ENCODE measurements around the gene CATSPERE.
"Not testable (repeated sequence)": the region's sequence is repeated elsewhere in the genome, so short reads cannot be mapped to it uniquely, and the experiment has no call there.

Gene CATSPERE

GRCh38 chr1:244494653-244495052, 33.6 kb downstream of the CATSPERE start:
- DNase-seq (ENCODE audit: low read depth) = no peak
- no peak for TF ChIP-seq CTCF (IDR thresholded peaks at IDR 0.05; ENCODE audit: low read depth, low read length, missing control alignments)
- H3K4me3 ChIP-seq (ENCODE audit: low read depth, low read length) = no peak overlapping the region

GRCh38 chr1:244496186-244496585, 35.1 kb downstream of the CATSPERE start:
- TF ChIP-seq CTCF (IDR thresholded peaks at IDR 0.05; ENCODE audit: low read depth, low read length, missing control alignments) = no peak
- no peak for DNase-seq (ENCODE audit: low read depth)
- no peak overlapping the region for H3K4me3 ChIP-seq (ENCODE audit: low read depth, low read length)

- TF ChIP-seq CTCF (IDR thresholded peaks at IDR 0.05; ENCODE audit: low read depth, low read length, missing control alignments) = no peak
- H3K4me3 ChIP-seq (ENCODE audit: low read depth, low read length) = no peak overlapping the region
- DNase-seq (ENCODE audit: low read depth) = no peak
These were observed 36.7 kb downstream of the CATSPERE start for GRCh38 chr1:244497805-244498204.

GRCh38 chr1:244499484-244499883, 38.4 kb downstream of the CATSPERE start:
- not testable (repeated sequence) for H3K4me3 ChIP-seq (ENCODE audit: low read depth, low read length); DNase-seq (ENCODE audit: low read depth)

- not testable (repeated sequence) for H3K4me3 ChIP-seq (ENCODE audit: low read depth, low read length); DNase-seq (ENCODE audit: low read depth)
These were observed 39.4 kb downstream of the CATSPERE start for GRCh38 chr1:244500515-244500914.

GRCh38 chr1:244502630-244503029, 41.6 kb downstream of the CATSPERE start:
- TF ChIP-seq CTCF (IDR thresholded peaks at IDR 0.05; ENCODE audit: low read depth, low read length, missing control alignments) = no peak
- DNase-seq (ENCODE audit: low read depth) = no peak
- no peak overlapping the region for H3K4me3 ChIP-seq (ENCODE audit: low read depth, low read length)

GRCh38 chr1:244513493-244513892, 52.4 kb downstream of the CATSPERE start:
- no peak for TF ChIP-seq CTCF (IDR thresholded peaks at IDR 0.05; ENCODE audit: low read depth, low read length, missing control alignments)
- DNase-seq (ENCODE audit: low read depth) = no peak
- no peak overlapping the region for H3K4me3 ChIP-seq (ENCODE audit: low read depth, low read length)

GRCh38 chr1:244515680-244516079, 54.6 kb downstream of the CATSPERE start:
- no peak for DNase-seq (ENCODE audit: low read depth)
- TF ChIP-seq CTCF (IDR thresholded peaks at IDR 0.05; ENCODE audit: low read depth, low read length, missing control alignments) = no peak
- no peak overlapping the region for H3K4me3 ChIP-seq (ENCODE audit: low read depth, low read length)

Measured in GM12864 (cell line).